GM19463 (cell line): ENCODE measurements around the gene PLAU.
"Not testable (repeated sequence)": the region's sequence is repeated elsewhere in the genome, so short reads cannot be mapped to it uniquely, and the experiment has no call there.

ENCODE experiments used
- ATAC-seq: cut with Tn5 transposase; IDR thresholded peaks from one replicate; pipeline ENCODE4 v1.9.1; 2021; ENCODE audit warnings: mild to moderate bottlenecking, moderate library complexity; ENCODE audit not compliant: unreplicated experiment

The PLAU gene

DNA sequence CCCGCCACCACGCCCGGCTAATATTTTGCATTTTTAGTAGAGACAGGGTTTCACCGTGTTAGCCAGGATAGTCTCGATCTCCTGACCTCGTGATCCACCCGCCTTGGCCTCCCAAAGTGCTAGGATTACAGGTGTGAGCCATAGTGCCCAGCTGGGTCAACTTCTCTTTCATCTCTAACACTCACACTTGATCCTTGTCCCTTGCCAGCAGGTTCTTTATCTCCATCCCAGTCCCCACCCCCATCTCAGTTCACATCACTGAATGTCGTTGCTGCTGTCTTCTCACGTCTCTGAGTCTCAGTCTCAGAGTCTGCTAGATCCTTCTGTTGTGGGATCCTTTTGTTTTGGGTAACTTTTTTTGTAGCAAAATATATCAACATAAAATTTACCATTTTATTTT, 15.6 kb upstream of the PLAU start:
- not testable (repeated sequence) for ATAC-seq

DNA sequence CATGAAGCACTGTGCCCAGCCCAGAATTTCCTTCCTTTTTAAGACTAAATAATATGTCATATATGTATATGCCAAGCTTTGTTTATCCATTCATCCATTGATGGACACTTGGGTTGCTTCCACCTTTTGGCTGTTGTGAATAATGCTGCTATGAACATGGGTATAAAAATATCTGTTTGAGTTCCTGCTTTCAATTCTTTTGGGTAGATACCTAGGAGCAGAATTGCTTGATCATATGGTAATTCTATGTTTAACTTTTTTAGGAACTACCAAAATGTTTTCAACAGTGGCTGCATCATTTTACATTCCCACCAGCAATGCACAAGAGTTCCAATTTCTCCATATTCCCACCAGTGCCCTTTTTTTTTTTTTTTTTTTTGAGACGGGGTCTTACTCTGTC, 13.2 kb upstream of the PLAU start:
- no peak for ATAC-seq

DNA sequence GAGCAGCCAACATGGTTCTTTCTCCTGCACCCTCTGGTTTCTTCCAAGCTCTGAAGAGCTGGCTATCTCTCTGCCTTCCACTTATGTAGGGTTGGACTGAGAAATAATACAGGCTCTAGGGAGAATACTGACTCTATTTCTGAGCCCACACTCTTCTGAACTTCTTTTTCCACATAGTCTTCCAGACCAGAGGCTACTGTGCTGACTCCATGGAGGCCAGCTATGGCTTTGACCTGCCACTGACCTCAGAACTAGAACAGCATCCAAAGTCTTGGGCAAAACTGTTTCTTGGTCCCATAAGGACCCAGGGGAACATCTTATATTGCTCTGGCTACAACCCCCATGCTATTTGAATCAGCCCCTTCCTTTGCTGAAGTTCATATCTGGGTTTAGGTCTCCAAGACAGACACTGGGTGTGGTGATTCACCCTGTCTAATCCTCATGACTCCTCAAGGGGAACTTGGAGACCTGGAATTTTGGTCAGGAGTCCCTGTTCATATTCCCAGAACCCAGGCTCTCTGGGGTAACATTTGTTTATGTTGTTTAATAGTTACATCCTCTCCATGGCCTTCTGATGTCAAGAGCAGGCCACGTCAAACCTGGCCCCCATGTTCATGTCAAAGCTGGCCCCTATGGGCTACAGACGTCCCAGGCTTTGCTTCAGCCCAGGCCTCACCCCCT, 12.1 kb upstream of the PLAU start:
- ATAC-seq, result no peak

DNA sequence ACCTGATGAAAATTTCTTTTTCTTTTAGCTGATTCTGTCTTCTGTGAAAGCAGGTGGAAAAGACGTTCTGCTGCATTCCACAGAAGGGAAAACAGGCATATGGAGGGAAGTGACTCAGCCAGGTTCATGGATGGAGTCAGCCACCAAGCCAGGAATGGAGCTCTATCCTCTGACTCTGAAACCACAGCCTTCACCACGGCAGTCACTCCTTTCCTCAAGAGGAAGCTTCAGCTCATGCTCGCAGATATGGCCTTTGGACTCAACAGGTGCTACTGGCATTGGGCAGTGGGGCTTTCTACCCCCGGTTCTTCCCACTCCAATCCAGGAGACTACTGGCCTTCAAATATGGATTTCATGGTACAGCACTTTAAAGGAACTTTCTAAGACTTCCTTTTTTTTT, 11.5 kb upstream of the PLAU start:
- ATAC-seq, result no peak

DNA sequence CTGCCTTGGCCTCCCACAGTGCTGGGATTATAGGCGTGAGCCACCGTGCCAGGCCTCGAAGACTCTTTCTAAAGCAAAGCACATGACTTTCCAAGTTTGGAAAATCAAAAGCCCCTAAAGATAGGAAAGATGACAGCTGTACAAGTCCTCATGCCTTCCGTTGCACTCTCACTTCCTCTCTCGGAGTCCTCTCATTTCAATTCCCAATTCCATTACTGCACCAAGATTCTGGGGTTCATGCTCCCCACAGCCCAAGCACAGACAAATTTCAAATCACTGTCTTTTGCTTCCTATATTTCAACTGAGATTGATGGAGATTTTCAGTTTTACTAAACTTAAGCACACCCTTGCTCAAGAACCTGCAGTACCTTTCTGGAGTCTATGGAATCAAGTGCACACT, 10.9 kb upstream of the PLAU start:
- ATAC-seq, result no peak

DNA sequence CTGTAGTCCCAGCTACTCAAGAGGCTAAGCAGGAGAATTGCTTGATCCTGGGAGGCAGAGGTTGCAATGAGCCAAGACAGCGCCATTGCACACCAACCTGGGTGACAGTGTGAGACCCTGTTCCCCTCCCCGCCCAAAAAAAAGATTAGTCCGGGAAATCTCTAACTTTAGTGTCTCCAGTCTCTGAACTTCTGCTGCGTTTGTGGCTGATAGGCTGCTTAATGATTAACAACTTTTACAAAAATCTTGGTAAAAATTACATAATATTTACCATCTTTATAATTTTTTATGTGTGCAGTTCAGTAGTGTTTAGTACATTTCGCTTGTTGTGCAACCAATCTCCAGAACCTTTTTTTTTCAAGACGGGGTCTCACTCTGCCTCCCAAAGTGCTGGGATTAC, 9.7 kb upstream of the PLAU start:
- ATAC-seq, result no peak

DNA sequence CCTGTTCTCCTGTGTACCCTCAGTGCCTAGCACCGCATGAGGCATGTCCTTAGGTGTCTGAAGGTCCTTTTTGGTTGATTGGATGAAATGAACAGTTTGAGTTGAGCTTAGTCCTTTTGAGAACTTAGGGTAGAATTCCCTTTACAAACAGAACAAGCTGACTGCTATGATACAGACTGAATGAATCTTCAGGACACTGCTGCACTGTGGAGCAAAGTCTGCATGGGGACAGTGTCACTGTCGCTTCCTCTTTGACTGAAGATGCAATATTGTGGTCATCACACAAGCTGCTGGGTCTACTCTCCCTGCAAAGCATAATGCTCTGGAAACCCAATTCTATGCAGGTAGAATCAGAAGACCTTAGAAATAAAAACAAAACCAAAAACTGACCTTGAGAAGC, 8.6 kb upstream of the PLAU start:
- ATAC-seq, result no peak

DNA sequence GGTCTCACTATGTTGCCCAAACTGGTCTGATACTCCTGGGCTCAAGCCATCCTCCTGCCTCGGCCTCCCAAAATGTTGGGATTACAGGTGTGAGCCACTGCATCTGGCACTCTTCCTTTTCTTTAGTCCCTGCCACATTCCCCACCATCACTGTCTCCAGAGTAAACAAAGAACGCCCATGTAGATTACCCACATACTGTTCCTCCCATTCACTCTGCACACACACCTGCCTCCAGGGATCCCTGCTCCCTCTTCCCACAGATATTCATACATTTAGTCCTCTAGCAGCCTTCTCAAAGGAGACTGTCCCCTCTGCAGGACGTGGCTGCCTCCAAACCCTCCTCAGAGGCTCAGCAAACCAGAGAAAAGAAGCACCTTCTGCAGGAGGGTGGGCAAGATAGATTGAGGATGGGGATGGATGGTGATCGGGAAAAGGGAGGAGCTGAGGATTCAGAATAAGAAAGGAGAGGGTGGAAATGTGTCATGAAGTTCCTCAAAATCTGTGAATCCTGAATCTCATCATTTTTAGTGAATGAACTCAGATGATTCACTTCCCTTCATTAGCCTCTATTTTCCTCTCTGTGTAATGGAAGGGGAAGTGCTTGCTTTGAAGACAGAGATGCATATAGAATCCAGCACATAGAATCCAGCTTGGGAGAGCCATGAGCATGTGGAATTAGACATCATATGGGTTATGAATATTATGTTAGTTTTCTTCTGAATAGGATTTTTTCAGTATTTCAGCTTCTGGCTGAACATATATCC, 5.5 kb upstream of the PLAU start:
- no peak for ATAC-seq

DNA sequence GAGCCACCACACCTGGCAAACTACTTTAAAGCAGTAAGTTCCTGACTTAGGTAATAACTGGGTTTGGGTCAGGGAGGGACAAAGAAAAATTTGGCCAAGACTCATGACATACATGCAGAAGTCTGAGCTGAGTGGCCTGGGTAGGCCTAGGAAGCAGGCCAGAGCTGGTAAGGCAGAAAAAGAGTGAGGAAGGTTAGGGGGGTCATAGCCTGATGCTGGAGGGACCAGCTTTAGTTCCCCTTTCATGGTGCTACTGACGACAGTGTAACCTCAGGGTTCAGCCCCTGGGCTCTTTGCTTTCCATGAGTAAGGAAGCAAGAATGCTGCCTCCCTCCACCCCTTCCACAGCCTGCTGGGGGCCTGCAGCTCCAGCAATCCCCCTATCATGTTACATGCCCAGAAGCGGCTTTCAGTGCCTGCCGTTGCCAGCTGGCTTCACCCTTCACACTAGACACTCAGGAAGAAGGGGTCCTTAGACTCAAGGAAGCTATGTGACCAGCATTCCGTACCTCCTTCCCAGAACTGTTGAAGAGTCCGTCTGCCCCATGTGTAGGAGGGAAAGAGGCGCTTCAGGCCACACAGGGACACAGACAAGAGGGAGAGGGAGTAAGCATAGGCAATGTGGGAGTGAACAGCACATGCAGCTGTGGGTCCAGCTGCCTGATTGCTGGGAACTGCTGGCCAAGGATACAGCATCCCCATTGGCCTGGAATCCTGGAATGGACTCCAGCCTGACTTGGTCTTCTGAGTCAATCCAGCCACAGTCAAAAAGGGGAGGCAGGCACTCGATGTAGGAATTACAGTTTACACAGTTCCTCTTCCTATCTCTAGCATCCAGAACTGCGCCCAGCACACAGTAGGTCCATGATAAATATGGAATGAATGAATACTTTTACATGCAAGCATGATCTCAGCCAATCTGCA, 4.1 kb upstream of the PLAU start:
- ATAC-seq, result no peak

DNA sequence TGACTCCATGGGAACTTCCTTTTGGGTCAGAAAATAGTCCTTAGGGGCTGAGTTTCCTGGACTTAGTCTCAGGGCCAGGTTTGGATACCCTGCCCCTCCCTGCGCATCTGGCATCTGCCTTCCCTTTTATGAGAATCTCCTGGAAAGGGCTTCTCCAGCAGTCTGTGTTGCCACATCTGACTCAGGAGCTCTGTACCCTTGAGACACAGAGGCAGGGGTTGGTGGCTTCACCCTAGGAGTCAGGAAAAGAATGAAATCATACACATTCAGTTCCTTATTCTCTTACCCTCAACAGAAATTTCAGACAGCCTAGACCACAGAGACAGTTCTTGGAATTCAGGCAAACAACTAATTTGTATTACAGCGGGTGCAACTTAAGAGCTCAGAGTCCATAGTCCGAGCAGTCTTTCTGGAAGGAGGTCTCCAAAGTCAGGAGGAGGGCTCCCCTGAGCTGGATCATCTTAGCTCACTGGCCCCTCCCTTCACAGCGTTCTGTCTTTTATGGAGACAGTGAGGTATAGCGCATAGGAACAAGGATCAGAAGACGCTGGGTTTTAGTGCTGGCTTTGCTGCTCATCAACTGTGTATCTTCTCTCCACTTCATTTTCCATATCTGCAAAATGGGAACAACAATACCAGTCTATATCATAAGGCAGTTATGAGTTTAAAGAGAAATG, 3.0 kb upstream of the PLAU start:
- ATAC-seq, result no peak

DNA sequence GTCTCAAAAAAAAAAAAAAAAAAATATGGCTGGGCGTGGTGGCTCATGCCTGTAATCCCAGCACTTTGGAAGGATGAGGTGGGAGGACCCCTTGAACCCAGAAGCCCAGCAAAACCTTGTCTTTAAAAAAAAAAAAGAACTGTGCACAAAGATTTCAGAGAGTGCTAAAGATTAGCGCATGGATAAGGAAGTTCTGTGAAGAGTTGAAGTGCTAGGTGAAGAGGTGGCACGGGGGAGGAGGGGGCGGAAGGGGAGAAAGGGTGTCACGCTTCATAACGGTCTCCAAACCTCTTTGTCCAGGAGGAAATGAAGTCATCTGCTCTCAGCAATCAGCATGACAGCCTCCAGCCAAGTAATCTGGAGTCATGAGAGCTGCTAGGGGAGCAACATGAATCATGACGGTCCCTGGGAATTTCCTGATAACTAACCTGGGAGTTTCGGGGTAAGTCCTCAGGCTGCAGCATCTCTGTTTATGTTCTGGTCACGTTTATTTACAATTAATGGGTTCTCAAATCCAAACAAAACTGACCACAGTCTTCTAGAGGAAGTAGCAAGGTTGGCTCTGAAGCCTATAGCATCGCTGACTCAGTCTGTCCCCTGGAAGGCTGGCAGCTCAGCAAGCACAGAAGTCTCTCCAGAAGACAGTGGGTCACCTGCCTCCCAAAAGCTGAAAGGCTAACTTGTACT, 1.9 kb upstream of the PLAU start:
- ATAC-seq, result peak; percentile 60

DNA sequence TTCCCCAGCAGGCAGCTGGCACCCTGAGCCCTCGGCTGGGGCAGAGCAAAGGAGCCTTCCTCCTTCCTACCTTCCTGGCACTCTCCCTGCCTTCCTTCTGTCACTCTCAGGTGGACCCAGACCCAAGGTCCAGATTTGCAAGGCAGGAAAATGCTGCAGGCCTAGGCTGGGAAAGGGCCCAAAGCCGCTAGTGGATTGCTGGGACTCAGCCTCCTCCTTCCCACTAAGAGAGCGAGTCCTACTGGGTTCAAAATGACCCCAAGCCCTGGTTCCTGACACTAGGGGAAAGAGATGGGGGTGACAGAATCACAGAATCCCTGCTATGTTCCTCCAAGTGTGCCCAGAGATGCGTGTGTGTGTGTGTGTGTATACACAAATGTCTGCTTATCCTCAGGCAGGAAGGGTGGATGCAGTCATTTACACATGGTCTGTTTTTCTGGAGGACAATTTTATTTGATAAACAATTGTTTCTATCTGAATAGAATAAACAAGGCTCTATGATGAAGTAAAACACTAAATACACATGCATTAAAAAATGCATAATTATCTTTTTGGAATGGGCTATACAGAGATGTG, 1.3 kb upstream of the PLAU start:
- ATAC-seq, result no peak

DNA sequence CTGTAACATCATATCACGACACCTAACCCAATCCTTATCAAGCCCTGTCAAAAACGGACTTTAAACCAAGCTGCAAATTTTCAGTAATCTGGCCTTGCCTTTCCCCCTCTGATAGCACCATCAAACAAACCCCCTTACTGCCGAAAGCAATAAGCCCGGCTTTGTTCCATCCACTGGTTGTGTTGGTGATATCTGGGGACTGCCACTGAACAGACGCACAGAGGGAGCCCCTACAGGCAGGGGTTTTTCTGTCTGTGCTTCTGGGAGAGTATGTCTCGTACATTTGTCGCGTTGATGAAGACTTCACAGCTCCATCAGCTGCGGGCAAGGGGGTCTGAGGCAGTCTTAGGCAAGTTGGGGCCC, 550 bp upstream of the PLAU start:
- ATAC-seq, result no peak

DNA sequence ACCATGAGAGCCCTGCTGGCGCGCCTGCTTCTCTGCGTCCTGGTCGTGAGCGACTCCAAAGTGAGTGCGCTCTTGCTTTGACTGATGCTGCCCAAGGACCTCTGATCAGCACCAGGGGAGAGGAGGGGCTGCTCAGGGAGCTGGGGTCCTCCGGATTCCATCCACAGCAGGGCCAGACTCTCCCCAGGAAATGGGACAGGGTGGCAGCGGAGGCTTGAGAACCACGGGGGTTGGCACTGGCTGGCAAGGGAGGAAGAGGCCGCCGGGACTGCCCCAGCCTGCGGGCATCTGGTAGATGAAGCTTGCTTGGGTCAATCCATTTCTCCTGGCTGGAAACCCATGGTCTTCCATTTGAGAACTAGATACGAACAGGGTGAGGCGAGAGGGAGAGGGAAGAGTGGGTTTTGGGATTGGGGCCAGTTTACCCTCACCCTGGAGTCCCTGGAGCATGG, 647 bp downstream of the PLAU start:
- no peak for ATAC-seq

DNA sequence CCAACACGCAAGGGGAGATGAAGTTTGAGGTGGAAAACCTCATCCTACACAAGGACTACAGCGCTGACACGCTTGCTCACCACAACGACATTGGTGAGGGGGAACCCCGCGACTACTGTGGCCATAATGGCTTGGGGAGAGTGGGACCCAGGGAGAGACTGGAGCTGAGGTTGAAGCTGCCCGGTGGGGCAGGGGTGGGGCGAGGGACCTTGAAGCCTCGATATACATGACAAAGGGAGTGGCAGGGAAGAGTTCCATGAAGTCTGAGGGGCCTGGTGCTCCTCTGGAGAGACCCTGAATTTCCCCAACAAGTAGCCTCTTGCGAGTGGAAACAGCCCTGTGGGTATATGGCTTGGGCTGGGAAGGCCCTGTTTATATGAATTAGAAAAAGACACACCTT, 3.1 kb downstream of the PLAU start:
- ATAC-seq, result no peak

DNA sequence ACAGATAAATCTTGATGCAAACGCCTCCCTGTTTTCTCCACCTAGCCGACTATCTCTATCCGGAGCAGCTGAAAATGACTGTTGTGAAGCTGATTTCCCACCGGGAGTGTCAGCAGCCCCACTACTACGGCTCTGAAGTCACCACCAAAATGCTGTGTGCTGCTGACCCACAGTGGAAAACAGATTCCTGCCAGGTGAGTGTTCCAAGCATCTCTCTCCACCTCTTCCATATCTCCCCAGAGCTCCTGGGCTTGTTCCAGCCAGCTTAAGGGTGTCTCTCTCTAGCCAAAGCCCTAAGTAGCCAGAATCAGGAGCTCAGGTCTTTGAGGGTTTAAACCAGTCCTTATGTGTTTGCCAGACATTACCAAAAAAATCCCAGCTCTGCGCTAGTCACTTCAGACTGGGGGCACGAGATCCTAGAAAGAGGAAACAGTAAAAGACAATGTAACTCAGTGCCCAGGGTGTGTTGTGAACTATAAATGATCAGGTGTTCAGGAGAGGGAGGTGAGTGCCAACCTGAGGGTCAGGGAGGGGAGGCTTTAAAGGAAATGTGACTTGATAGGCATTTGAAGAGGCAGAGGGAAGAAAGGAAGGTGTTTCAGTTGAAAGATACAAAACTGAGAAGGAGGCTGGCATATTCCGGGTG, 4.4 kb downstream of the PLAU start:
- ATAC-seq, result no peak

DNA sequence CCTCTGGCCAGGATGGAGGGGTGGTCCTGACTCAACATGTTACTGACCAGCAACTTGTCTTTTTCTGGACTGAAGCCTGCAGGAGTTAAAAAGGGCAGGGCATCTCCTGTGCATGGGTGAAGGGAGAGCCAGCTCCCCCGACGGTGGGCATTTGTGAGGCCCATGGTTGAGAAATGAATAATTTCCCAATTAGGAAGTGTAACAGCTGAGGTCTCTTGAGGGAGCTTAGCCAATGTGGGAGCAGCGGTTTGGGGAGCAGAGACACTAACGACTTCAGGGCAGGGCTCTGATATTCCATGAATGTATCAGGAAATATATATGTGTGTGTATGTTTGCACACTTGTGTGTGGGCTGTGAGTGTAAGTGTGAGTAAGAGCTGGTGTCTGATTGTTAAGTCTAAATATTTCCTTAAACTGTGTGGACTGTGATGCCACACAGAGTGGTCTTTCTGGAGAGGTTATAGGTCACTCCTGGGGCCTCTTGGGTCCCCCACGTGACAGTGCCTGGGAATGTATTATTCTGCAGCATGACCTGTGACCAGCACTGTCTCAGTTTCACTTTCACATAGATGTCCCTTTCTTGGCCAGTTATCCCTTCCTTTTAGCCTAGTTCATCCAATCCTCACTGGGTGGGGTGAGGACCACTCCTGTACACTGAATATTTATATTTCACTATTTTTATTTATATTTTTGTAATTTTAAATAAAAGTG, 6.0 kb downstream of the PLAU start:
- ATAC-seq, result no peak

DNA sequence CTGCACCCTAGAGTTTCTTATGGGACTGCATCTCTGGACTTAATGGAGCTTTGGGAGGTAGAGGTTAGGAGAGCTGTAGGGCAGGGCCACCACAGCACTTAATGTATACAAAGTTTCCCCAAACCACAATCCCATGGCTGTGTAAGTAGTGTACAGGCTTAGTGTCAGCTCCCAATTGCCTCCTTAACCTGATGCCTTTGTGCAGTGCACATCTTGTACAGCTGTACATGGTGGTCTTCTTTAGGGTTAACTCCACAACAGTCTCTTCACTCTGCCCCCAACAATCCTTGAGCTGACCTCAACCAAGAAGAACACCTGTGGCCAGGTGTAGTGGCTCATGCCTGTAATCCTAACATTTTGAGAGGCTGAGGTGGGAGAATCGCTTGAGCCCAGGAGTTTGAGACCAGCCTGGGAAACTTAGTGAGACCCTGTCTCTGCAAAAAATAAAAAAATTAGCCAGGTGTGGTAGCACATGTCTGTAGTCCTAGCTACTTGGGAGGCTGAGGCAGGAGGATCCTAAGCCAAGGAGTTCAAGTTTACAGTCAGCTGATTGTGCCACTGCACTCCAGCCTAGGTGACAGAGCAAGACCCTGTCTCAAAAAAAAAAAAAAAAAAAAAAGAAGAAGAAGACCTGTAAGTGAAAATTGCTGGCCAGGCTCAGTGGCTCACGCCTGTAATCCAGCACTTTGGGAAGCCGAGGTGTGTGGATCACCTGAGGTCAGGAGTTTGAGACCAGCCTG, 6.8 kb downstream of the PLAU start:
- ATAC-seq, result no peak
